Dedifferentiated amniotic fluid mesenchymal stem cell (primary cell): Measurements from ENCODE around the gene XPO4.
"Not testable (repeated sequence)": the region's sequence is repeated elsewhere in the genome, so short reads cannot be mapped to it uniquely, and the experiment has no call there.

Experiments
- DNase-seq: peaks from one replicate; pipeline ENCODE4 v3.0.0-alpha.2; 2016; ENCODE audit errors: extremely low spot score

XPO4 gene

DNA sequence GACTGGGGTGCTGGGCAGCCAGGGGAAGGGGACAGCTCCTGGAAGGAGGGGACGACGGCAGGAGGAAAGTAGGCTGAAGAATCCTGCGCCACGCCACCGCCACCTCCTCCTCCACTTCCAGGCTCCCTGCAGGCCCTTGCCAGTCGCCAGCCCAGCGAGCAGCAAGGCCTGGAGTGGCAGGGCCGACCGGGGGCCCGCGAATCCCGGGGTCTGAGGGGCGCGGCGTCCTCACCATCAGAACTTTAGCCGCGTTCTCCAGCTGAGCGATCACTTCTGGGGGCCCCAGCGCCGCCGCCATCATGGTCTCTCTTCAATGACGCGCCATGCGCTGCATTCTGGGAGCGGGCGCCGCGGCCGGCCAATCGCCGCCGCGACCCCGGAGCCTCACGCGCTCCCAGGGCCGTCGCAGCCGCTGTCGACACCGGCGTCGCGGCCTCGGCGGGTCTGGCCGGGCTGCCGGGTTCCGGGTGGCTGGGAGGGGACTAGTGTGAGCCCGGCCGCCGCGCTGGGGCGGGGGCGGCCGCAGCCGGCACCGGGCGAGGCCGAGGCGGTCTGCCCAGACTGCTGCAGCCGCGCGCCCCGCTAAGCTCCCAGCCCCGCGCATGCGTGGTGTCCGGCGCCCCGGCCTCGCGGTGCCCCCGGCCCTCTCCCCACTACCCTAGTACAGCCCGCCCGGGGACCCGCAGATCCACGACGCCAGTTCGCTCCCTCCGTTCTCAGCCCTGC lies at the start of gene XPO4:
Gene XPO4 (minus strand): TSS at position 309 of the 726 bp plus-strand sequence. CDS start 8 bp downstream, at position 301.
- DNase-seq: peak; percentile 61

DNA sequence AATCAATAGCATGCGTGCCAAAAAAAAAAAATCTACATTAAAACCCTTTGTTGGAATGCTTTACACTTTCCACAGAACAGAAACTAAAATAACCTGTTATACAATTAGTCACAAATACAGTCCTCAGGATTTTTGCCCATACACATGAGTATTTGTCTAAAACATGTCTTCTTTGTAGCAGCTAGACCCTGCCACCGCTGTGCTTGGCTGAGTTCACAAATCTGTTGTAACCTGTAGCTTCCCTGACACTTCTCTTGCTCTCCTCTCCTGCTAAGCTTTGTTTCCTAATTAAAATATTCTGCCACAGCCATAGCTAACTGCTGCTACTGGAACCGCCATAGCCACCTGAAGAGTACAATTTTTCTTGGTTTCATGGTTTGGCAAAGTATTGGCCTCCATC lies 45.5 kb upstream of the XPO4 start:
- DNase-seq: not testable (repeated sequence)

DNA sequence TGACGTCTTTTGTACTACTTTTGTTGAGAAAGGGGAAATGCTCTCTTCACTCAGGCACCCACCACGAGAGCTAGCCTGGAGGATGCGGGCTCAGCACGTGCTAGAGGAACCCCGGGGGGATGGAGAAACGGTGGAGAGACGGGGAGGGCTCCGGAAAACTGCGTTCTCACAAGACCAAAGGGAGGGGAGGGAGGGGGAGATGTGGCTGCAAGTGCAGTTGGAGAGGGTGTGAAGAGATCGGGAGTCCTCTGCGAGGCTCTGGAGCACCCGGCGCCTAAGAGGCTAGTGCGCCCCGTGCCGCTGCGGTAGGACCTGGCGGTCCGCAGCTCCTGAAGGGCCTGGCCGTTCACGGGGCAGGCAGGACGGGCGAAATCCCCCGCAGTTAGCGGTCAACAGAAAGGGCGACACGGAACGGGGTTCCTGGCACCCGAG lies 43.4 kb upstream of the XPO4 start:
- no peak for DNase-seq

DNA sequence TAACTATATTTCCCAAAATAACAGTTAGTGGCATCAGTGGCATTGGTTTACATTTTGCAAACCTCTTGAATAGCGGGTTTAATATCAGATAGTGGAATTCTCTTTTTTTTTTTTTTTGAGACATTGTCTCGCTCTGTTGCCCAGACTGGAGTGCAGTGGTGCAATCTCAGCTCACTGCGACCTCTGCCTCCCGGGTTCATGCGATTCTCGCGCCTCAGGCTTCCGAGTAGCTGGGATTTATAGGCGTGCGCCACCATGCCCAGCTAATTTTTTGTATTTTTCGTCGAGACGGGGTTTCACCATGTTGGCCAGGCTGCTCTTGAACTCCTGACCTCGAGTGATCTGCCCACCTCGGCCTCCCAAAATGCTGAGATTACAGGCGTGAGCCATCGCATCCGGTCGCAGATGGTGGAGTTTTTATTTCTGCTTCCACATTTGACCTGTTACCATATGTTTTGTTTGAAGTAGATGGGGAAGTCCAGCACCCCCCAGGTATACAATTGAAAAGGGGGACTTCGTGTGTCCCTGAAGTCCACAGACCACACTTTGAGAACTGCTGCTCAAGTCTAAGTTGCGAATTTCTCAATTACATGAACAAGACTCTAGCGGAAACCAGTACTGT lies 40.5 kb upstream of the XPO4 start:
- DNase-seq: no peak

DNA sequence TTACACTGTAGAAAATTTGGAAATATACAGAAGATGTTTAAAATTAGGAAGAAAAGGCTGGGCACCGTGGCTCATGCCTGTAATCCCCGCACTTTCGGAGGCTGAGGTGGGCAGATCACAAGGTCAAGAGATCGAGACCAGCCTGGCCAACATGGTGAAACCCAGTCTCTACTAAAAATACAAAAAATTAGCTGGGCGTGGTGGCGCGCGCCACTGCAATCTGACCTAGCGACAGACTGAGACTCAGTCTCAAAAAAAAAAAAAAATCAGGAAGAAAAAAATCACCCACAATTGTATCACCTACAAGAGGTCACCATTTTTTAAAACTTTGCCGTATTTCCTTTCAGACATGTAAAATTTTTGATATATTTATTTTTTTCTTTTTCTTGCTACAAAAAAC lies 38.0 kb upstream of the XPO4 start:
- not testable (repeated sequence) for DNase-seq

DNA sequence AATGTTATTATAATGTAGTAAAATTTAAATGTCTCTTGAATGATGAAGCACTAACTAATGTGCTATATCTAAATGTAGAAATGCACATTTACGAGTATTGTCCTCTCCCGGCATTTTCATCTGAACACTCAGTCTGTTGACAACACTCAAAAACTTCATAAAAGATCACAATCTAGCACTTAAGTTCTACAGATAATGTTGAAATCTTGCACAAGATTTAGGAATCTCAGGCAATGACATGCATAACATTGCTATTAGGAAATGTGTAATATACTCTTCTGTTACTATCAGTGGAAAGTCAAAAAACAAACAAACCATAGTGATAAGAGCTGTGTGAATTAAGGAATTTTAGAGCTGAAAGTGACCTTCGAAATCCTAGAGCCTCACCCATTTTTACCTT lies 37.5 kb upstream of the XPO4 start:
- peak; percentile 80 for DNase-seq

DNA sequence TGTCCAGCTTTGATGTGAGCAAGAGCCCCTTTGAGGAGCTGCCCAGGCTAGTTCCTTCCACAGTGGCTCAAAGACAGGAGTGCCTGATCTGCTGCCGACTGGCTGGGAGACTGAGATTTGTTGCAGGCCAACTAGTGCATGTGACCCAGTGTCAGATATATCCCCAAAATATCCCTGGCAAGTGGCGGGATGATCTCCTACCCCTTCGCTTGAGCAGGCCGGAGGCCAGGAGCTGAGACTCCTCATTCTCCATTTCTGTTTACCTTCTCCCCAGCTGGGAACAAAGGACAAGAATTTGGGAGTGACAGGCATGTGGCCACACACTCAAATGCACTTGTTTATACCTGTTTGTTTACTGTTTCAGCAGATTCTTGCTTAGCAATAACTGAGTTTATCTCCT lies 37.1 kb upstream of the XPO4 start:
- no peak for DNase-seq

DNA sequence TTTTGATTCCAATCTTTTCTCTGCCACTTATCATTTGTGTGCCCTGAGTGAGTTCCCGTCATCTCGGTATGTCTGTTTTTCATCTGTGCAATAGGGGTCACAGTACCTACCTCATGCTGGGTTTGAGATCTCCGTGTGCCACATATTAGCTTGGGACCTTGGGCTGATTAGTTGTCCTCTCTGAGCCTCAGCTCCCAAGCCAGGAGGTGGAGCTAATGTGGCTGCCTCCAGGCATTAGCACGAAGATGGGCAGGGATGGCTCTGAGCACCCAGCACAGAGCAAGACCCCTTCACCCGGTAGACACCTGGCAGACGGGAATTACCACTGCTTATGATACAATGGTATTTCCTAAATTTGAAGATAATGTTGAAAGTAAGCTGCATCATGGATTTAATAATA lies 35.8 kb upstream of the XPO4 start:
- DNase-seq: no peak

DNA sequence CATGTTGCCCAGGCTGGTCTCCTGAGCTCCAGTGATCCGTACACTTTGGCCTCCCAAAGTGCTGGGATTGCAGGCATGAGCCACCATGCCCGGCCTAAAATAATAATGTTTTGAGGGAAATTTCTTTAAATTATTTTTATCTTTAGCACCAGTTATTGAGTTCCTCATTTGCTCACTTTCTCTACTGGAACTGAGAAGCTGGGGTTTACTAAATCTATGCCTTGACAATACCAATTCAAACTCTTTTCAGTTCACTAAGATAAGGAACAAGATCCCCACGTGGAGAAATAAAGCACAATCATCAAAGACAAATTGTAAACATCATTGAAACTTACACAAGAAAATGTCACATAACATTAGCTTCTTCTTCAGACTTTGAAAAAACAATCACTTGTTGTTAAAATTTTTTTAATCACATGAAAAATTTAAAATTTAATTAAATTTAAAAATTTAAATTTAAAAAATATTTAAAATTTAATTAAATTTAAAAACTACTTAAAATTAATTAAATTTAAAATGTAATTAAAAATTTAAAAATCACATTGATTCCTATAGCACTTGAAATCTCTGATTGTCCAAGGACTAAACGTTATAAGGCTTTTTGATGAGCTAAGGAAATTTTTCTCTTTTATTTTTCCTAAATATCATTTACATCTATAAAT lies 25.2 kb upstream of the XPO4 start:
- DNase-seq: no peak

DNA sequence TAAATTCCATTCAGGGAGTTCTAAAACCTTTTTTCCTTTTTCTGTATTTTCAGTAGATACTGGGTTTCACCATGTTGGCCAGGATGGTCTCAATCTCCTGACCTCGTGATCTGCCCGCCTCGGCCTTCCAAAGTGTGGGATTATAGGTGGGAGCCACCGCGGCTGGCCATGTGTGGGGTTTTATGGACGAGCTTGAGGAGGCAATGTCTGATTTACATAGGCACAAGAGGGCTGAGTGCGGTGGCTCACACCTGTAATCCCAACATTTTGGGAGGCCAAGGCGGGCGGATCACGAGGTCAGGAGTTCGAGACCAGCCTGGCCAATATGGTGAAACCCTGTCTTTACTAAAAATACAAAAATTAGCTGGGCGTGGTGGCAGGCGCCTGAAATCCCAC lies 22.8 kb upstream of the XPO4 start:
- DNase-seq: not testable (repeated sequence)

DNA sequence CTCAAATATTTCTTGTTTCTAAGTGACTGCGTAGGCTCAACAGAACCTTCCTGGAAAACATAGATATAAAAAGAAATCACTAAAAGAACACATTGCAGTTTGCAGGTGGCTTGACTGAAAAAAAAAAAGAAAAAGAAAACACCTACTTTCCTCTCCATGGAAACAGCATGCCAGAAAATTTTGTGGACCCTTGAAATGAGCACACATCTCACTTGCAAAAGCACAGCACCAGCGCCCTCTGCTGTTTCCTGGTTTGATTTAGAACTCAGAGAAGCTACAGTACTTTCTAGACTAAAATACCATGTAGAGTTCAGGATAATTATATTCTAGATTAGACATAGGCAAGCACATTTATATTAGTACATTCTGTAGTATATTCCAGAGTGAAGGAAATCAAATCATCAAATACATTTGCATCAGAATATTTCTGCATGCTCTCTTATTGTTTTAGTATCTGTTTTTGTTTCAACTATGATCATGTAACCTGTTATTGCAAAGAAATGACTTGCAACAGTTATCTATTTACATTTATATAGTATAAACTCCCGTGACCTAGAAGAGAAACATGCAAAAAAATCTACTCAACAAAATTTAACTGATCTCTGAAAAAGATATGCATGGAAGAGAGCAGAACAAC lies 22.3 kb upstream of the XPO4 start:
- peak; percentile 85 for DNase-seq

DNA sequence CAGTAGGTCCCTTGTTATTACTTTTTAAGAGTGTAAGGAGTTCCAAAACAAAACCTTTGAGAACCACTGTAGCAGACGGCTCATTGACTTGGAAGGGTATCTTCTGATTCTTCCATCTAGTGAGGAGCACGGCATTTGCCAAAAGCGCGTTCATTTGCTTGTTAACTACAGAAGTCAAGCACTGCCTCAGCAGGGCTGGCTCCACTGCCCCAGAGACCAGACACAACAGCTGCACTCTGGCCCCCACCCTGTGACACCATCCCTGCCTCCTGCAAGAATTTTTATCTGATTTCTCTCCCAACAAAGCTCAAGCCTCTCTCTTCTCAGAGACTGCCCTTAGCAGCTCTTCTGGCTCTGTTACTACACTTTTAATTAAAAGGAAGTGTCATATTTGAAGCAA lies 20.7 kb upstream of the XPO4 start:
- DNase-seq: no peak

DNA sequence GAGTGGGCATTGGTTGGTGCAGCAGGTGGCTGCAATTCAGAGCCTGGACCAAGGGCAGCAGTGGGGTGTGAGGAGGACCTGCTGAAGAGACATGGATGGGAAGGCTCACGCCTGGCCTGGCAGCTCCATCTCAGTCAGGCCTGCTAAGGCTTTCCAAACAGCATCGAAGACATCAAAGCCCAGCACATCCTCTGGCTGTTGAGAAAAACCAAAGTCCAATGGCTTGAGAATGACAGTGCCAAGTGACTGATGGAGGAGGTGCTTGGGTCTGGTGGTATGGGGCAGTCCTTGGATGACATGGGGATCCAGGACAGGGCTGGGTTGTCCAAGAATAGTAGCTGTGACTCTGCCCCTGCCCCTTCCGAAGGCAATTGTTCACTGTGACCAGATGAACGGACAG lies 19.0 kb upstream of the XPO4 start:
- DNase-seq: no peak

DNA sequence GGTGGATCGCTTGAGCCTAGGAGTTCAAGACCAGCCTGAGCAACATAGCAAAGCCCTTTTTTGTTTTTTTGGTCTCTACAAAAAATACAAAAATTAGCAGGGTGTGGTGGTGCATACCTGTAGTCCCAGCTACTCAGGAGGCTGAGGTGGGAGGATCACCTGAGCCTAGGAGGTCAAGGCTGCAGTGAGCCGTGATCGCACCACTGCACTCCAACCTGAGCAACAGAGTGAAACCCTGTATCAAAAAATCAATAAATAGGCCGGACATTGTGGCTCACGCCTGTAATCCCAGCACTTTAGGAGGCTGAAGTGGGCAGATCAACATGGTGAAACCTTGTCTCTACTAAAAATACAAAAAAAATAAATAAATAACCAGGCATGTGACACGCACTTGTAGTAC lies 13.1 kb upstream of the XPO4 start:
- DNase-seq: not testable (repeated sequence)

DNA sequence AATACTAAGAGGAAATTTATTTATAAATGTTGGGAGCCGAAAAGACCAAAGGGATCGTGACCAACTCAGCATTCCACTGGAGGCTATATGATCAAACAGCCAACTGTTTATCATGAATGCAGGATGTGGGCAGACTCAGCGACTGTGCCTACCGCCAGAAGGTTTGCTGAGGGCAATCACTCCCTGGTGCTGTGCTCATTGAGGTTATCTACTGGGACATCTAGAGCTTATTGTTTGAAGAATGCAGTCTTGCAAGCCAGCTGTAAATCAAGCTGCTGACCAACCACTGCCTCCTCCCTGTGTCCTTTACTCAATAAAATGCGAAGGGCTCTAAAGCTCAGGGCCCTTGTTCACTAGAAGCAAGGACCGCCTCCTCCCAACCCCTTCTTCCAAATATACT lies 8.5 kb upstream of the XPO4 start:
- no peak for DNase-seq

DNA sequence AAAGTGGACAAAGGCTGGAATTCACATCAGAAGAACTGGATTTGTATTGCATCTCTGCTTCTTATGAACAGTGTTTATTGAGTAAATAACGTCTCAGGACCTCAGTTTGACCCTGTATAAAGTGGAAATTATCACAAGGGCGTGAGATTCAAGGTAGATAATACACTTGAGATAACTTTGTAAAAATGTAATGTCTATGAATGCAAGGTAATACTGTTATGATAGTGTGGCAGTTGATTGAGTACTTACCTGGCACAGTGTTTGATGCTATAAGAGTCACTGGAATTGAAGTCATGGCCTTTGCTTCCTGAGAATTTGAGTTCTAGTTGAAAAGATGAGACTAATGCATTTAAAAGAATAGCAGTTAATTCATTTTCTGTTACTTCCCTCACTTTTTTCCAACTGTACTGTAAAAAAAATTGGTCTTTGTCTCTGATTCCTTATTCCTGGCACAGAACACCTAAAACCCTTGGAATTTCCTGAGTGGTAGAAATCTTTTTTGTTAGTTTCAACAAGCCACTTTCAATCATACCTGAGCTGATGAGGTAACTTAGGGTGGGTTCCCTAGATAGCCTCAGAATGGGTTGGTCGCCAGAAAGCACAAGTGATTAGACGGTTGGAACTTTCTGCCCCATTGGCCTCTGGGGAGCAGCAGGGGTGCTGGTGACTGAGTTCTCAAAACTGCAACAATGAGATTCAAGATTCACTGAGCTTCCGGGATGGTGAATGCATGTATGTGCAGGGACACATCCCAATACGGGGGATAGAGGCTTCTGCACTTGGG lies 6.4 kb upstream of the XPO4 start:
- no peak for DNase-seq

DNA sequence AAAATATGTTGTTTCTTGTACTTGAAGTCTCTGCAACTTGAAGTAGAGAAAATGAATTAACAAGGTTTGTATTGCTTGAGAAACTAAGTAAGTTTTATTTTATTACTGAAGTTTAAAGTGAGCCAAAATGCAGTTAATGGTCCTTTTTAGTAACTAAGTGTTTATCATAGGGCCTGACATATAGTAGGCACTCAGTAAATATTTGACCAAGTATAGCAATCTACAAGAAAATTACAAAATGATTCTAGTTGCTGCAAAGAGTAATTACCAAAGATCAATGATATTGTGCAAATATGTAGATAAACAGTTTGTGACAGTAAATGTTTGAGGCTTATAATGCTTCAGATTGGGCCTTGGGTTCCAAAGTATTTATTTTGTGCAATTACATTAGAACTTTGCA lies 2.4 kb upstream of the XPO4 start:
- no peak for DNase-seq

DNA sequence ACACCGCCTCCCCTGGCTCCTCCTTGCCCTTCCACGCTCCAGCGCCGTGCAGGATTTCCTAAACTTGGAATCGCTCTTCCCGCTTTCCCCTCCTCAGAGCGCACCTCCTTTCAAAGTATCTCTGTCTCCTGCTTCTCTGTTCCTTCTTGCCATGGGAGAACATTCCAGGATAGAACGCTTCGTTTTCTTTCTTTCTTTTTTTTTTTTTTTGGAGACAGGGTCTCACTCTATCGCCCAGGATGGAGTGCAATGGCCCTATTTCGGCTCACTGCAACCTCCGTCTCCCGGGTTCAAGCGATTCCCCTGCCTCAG lies 574 bp upstream of the XPO4 start:
- DNase-seq: no peak

DNA sequence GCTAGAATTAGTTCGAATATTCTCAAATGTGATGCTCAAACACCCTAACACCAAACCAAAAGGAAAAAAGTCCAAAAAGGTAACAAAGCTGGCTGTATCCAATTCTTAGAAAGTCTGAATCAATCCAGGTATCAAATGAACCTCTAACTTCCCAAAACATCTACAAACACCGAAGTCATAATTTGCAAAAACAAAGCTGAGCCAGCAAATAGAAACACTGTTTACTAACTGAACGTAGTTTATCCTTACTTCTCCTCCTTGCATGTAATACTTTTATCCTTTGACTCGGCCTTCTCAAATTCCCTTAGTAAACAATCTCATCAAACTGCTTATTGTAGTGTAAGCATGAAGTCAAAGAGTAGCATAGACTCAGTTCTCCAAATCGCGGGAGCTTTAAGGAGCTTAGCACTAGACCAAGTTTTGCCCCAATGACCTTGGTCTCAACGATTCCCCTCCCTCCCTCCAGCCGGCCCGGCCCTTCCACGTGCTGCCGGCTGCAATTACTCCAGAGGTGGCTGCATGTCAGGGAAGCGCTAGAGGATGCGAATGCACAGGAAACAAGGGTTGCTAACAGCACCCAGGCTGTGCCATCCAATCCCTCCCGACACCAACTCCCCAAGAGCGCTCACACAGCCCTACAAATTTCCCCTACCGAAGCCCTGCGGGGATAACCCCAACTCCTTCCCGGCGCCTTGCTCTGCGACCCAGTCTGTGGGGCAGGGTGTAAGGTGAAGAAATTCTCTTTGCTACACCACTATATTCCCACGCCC lies 693 bp downstream of the XPO4 start:
- DNase-seq: no peak

DNA sequence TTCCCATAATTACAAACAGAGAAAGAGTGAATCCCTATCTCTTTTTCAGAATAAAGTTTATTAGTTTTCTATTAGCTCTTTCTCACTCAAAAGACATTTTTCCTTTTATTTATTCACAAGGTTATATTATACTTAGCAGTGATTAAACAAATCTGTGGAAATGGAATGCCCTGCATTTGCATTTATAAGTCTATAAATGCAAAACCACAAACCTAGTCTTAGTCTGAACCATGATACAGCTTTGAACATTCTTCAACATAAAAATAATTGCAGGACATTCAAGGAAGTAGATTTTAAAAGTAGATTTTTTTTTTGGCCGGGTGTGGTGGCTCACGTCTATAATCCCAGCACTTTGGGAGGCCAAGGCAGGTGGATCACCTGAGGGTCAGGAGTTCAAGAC lies 8.3 kb downstream of the XPO4 start:
- DNase-seq: no peak

DNA sequence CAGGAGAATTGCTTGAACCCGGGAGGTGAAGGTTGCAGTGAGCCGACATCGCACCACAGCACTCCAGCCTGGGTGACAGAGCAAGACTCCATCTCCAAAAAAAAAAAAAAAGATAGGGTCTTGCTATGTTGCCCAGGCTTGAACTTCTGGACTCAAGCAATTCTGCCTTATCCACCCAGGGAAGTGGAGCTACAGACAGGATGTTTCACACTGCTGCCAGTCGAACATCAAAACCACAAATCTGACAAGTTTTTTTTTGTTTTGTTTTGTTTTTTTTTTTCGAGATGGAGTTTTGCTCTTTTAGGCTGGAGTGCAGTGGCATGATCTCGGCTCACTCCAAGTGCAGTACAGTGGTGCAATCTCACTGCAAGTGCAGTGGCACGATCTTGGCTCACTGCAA lies 10.8 kb downstream of the XPO4 start:
- no peak for DNase-seq
